GF-D8 (cell line): ENCODE results near the gene ARHGEF37.
"Not testable (repeated sequence)": the region's sequence is repeated elsewhere in the genome, so short reads cannot be mapped to it uniquely, and the experiment has no call there.

Experiments
- DNase-seq: peaks from one replicate; lab custom pipeline; 2025; lab: John Stamatoyannopoulos, UW

The ARHGEF37 gene

GRCh38 chr5:149567226-149567625, 14.1 kb upstream of the ARHGEF37 start:
- DNase-seq, result no peak

- DNase-seq, result no peak
Measured at GRCh38 chr5:149572170-149572569, 9.1 kb upstream of the ARHGEF37 start.

GRCh38 chr5:149572576-149573231, 8.6 kb upstream of the ARHGEF37 start:
- DNase-seq, result no peak

- no peak for DNase-seq
Measured at GRCh38 chr5:149575131-149575530, 6.2 kb upstream of the ARHGEF37 start.

- DNase-seq, result no peak
Measured at GRCh38 chr5:149576021-149576420, 5.3 kb upstream of the ARHGEF37 start.

GRCh38 chr5:149578896-149579295, 2.4 kb upstream of the ARHGEF37 start:
- no peak for DNase-seq

- no peak for DNase-seq
Measured at GRCh38 chr5:149580808-149581191, 498 bp upstream of the ARHGEF37 start.

GRCh38 chr5:149581931-149582768, 852 bp downstream of the ARHGEF37 start:
- no peak for DNase-seq

- DNase-seq, result no peak
Measured at GRCh38 chr5:149583394-149583793, 2.1 kb downstream of the ARHGEF37 start.

- DNase-seq, result no peak
Measured at GRCh38 chr5:149584121-149584520, 2.8 kb downstream of the ARHGEF37 start.

- DNase-seq, result no peak
Measured at GRCh38 chr5:149585910-149586309, 4.6 kb downstream of the ARHGEF37 start.

GRCh38 chr5:149586708-149587318, 5.5 kb downstream of the ARHGEF37 start:
- DNase-seq, result no peak

GRCh38 chr5:149588936-149589335, 7.6 kb downstream of the ARHGEF37 start:
- no peak for DNase-seq

GRCh38 chr5:149593370-149593769, 12.1 kb downstream of the ARHGEF37 start:
- no peak for DNase-seq

GRCh38 chr5:149594206-149594895, 13.1 kb downstream of the ARHGEF37 start:
- DNase-seq, result no peak

- not testable (repeated sequence) for DNase-seq
Measured at GRCh38 chr5:149595105-149595504, 13.8 kb downstream of the ARHGEF37 start.

GRCh38 chr5:149596712-149597111, 15.4 kb downstream of the ARHGEF37 start:
- DNase-seq, result no peak

GRCh38 chr5:149597618-149598017, 16.3 kb downstream of the ARHGEF37 start:
- DNase-seq, result no peak

- DNase-seq, result not testable (repeated sequence)
Measured at GRCh38 chr5:149598234-149598633, 16.9 kb downstream of the ARHGEF37 start.

- no peak for DNase-seq
Measured at GRCh38 chr5:149598966-149599365, 17.7 kb downstream of the ARHGEF37 start.

- DNase-seq, result no peak
Measured at GRCh38 chr5:149599375-149599774, 18.1 kb downstream of the ARHGEF37 start.

GRCh38 chr5:149600932-149601331, 19.6 kb downstream of the ARHGEF37 start:
- DNase-seq, result no peak
